ENCODE data around the gene RIT1. TPM values are rescaled to one million over a fixed set of nuclear protein-coding genes. Genes with fewer than 3 reads are reported as not detected.

The RIT1 gene
- total RNA-seq, 1 donor from 2014 or later: 35.9 TPM

DNA sequence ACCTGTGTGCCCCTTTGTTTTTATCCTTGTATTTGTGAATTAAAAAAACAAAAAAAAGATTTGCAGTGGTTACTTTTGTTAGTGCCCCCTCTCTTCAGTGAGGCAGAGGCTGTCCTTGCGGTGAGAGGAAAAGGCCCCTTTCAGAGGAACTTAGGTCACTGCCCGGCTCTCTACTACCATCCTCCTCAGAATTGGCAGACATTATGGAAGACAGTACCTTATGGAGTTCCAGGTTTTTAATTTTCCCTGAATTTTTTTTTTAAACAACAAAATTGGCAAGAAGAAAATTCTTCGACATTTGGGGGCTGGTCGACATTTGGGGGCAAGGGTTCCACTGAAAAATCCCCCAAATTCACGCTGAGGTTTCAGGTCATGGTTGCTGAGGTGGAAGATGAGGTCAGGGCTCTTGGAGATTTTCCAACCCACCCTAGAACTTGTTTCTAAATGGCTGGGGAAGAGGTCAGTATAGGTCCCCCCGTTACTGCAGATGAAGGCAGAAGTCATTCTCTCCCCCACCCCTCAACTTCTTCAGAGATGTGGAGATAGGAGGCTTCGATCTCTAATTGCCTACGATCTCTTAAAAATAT is 35.6 kb upstream of the RIT1 start:
- no peak overlapping the region for H3K4me3 Mint-ChIP-seq (ENCODE audit: unreplicated experiment)
- H3K27ac Mint-ChIP-seq (ENCODE audit: unreplicated experiment): peak overlapping the region; percentile 22
- no peaks in the 10 kb centered on the region for H3K36me3 Mint-ChIP-seq (ENCODE audit: unreplicated experiment)
- peaks cover 2% of the 10 kb centered on the region for H3K27me3 Mint-ChIP-seq (ENCODE audit: unreplicated experiment)
- DNase-seq: no peak
- H3K4me1 Mint-ChIP-seq (ENCODE audit: low read depth, unreplicated experiment): no peaks in the 10 kb centered on the region
- TF ChIP-seq, protein P1, sequence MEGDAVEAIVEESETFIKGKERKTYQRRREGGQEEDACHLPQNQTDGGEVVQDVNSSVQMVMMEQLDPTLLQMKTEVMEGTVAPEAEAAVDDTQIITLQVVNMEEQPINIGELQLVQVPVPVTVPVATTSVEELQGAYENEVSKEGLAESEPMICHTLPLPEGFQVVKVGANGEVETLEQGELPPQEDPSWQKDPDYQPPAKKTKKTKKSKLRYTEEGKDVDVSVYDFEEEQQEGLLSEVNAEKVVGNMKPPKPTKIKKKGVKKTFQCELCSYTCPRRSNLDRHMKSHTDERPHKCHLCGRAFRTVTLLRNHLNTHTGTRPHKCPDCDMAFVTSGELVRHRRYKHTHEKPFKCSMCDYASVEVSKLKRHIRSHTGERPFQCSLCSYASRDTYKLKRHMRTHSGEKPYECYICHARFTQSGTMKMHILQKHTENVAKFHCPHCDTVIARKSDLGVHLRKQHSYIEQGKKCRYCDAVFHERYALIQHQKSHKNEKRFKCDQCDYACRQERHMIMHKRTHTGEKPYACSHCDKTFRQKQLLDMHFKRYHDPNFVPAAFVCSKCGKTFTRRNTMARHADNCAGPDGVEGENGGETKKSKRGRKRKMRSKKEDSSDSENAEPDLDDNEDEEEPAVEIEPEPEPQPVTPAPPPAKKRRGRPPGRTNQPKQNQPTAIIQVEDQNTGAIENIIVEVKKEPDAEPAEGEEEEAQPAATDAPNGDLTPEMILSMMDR (IDR thresholded peaks at IDR 0.05; ENCODE audit: partially characterized antibody, unreplicated experiment): no peak
- peaks cover 6% of the 10 kb centered on the region for H3K9me3 Mint-ChIP-seq (ENCODE audit: unreplicated experiment)

GRCh38 chr1:155944444-155944799 is 33.3 kb upstream of the RIT1 start:
- Mint-ChIP-seq H3K27me3 (ENCODE audit: unreplicated experiment) (peaks cover 4% of the 10 kb centered on the region), H3K36me3 (ENCODE audit: unreplicated experiment) (no peaks in the 10 kb centered on the region), H3K27ac (ENCODE audit: unreplicated experiment) (peak overlapping the region; percentile 6), H3K4me1 (ENCODE audit: low read depth, unreplicated experiment) (peaks cover 1% of the 10 kb centered on the region), H3K4me3 (ENCODE audit: unreplicated experiment) (no peak overlapping the region), H3K9me3 (ENCODE audit: unreplicated experiment) (peaks cover 3% of the 10 kb centered on the region)
- TF ChIP-seq, protein P1 (IDR thresholded peaks at IDR 0.05; ENCODE audit: partially characterized antibody, unreplicated experiment): no peak
- DNase-seq: no peak

DNA sequence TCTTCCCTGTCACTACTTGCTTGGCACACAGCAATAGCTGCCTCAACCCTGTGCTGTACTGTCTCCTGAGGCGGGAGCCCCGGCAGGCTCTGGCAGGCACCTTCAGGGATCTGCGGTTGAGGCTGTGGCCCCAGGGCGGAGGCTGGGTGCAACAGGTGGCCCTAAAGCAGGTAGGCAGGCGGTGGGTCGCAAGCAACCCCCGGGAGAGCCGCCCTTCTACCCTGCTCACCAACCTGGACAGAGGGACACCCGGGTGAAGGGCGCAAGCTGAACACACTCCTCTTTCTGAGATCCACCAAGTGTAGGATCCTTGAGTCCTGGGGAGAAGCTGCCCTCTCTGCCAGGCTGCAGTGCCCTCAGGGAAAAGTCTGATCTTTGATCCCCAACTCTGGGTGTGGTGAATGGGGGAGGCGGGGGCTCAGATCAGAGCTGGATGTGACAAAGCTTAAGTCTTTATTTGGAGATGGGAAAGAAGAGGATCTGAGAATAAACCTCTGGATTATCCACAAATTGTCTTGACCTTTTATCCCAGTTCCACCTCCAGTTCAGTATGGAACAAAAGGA is 31.5 kb upstream of the RIT1 start:
- DNase-seq: no peak
- H3K27ac Mint-ChIP-seq (ENCODE audit: unreplicated experiment): no peak overlapping the region
- peaks cover 2% of the 10 kb centered on the region for H3K9me3 Mint-ChIP-seq (ENCODE audit: unreplicated experiment)
- H3K36me3 Mint-ChIP-seq (ENCODE audit: unreplicated experiment): no peaks in the 10 kb centered on the region
- H3K27me3 Mint-ChIP-seq (ENCODE audit: unreplicated experiment): peaks cover 4% of the 10 kb centered on the region
- TF ChIP-seq, protein P1 (IDR thresholded peaks at IDR 0.05; ENCODE audit: partially characterized antibody, unreplicated experiment): no peak
- H3K4me1 Mint-ChIP-seq (ENCODE audit: low read depth, unreplicated experiment): peaks cover 1% of the 10 kb centered on the region
- H3K4me3 Mint-ChIP-seq (ENCODE audit: unreplicated experiment): no peak overlapping the region

DNA sequence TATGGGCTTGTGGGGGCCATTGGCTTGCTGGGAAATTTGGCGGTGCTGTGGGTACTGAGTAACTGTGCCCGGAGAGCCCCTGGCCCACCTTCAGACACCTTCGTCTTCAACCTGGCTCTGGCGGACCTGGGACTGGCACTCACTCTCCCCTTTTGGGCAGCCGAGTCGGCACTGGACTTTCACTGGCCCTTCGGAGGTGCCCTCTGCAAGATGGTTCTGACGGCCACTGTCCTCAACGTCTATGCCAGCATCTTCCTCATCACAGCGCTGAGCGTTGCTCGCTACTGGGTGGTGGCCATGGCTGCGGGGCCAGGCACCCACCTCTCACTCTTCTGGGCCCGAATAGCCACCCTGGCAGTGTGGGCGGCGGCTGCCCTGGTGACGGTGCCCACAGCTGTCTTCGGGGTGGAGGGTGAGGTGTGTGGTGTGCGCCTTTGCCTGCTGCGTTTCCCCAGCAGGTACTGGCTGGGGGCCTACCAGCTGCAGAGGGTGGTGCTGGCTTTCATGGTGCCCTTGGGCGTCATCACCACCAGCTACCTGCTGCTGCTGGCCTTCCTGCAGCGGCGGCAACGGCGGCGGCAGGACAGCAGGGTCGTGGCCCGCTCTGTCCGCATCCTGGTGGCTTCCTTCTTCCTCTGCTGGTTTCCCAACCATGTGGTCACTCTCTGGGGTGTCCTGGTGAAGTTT is 30.8 kb upstream of the RIT1 start:
- H3K27ac Mint-ChIP-seq (ENCODE audit: unreplicated experiment): no peak overlapping the region
- no peak overlapping the region for H3K4me3 Mint-ChIP-seq (ENCODE audit: unreplicated experiment)
- peaks cover 4% of the 10 kb centered on the region for H3K27me3 Mint-ChIP-seq (ENCODE audit: unreplicated experiment)

More for the DNA sequence above, 30.8 kb upstream of the RIT1 start:
- Mint-ChIP-seq H3K9me3 (ENCODE audit: unreplicated experiment) (peaks cover 2% of the 10 kb centered on the region), H3K36me3 (ENCODE audit: unreplicated experiment) (no peaks in the 10 kb centered on the region), H3K4me1 (ENCODE audit: low read depth, unreplicated experiment) (peaks cover 1% of the 10 kb centered on the region)
- TF ChIP-seq, protein P1 (IDR thresholded peaks at IDR 0.05; ENCODE audit: partially characterized antibody, unreplicated experiment): no peak
- DNase-seq: no peak

All from glutamatergic neuron (in vitro differentiated cells).